Esophagus squamous epithelium (tissue), 4 donors: ENCODE data around the gene TNIP3.

Source experiments
- POLR2A ChIP-seq, 4 donors: fragments of 450-650 bp; IDR thresholded peaks; one replicate each; pipeline ENCODE4 v1.6.1; 2017; ENCODE audit warnings: antibody characterized with exemption in 4 of 4, mild to moderate bottlenecking in 4 of 4, moderate library complexity in 3 of 4
- TF ChIP-seq, protein P1 (sequence below), 6 experiments: fragments of 450-650 bp in 4 of 6; fragments of 200-600 bp in 2 of 6; sonication (generic) in 2 of 6; IDR thresholded peaks; one replicate each; pipeline ENCODE4 v1.5.1; 2016 to 2019; ENCODE audit warnings: antibody characterized with exemption in 6 of 6, mild to moderate bottlenecking in 4 of 6, moderate library complexity in 4 of 6

DNA sequence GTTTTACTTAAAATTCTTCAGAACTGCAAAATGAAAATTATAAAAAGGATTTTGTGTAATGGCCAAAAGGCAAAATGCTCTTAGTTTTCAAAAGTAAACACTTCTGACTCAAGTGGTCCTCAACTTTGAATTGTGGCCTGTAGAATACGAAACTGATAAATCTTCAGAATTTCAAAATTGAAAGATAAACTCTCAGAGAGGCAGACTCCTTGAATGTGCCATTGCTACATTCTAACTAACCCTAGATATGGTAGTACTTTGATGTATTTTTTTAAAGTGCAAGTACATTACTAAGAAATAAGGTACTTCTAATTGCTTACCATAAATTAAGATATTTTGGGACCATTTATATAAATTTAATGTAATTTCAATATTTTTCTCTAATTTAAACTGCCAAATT lies 44.4 kb downstream of the TNIP3 start:
- TF ChIP-seq, protein P1, sequence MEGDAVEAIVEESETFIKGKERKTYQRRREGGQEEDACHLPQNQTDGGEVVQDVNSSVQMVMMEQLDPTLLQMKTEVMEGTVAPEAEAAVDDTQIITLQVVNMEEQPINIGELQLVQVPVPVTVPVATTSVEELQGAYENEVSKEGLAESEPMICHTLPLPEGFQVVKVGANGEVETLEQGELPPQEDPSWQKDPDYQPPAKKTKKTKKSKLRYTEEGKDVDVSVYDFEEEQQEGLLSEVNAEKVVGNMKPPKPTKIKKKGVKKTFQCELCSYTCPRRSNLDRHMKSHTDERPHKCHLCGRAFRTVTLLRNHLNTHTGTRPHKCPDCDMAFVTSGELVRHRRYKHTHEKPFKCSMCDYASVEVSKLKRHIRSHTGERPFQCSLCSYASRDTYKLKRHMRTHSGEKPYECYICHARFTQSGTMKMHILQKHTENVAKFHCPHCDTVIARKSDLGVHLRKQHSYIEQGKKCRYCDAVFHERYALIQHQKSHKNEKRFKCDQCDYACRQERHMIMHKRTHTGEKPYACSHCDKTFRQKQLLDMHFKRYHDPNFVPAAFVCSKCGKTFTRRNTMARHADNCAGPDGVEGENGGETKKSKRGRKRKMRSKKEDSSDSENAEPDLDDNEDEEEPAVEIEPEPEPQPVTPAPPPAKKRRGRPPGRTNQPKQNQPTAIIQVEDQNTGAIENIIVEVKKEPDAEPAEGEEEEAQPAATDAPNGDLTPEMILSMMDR (IDR thresholded peaks at IDR 0.05) = no peak
- TF ChIP-seq POLR2A (IDR thresholded peaks at IDR 0.05) = no peak
